ENCODE results near the gene TUT4.

The TUT4 gene

GRCh38 chr1:52423771-52424170, 129.1 kb downstream of the TUT4 start:
- no peak overlapping the region for H3K9ac ChIP-seq (ENCODE audit: low read length)
- H3K4me2 ChIP-seq (ENCODE audit: low read depth, low read length) = no peak overlapping the region
- no peaks in the 10 kb centered on the region for H3F3A ChIP-seq (ENCODE audit: insufficient read depth, low read length)
- H3K27me3 ChIP-seq (replicated peaks; ENCODE audit: insufficient read depth, low read length) = no peaks in the 10 kb centered on the region
- H3K9me3 ChIP-seq (replicated peaks; ENCODE audit: insufficient read depth, low read length) = no peaks in the 10 kb centered on the region
- H3K27ac ChIP-seq (ENCODE audit: low read length) = no peak overlapping the region
- no peaks in the 10 kb centered on the region for H3K9me2 ChIP-seq (replicated peaks; ENCODE audit: insufficient read depth, low read length)
- TF ChIP-seq CTCF (IDR thresholded peaks at IDR 0.05; ENCODE audit: low read length) (no peak), EZH2phosphoT487 (IDR thresholded peaks at IDR 0.05; ENCODE audit: low read length) (no peak), EZH2 (optimal IDR thresholded peaks at IDR 0.05; ENCODE audit: low read depth, low read length) (no peak)
- no peaks in the 10 kb centered on the region for H4K20me1 ChIP-seq (ENCODE audit: insufficient read depth, low read length)
- DNase-seq = no peak
- no peaks in the 10 kb centered on the region; the same call in 1 of the 2 replicates for H3K36me3 ChIP-seq (replicated peaks; ENCODE audit: insufficient read depth, low read length)
- no peaks in the 10 kb centered on the region for H3K4me1 ChIP-seq (ENCODE audit: low read length)
- no peaks in the 10 kb centered on the region for H3K79me2 ChIP-seq (ENCODE audit: low read length)
- H2AFZ ChIP-seq (ENCODE audit: low read length) = no peak overlapping the region
- H3K4me3 ChIP-seq (ENCODE audit: low read length) = no peak overlapping the region

- Histone ChIP-seq H2AFZ (ENCODE audit: low read length) (no peak overlapping the region), H3K4me1 (ENCODE audit: low read length) (no peaks in the 10 kb centered on the region), H3K4me2 (ENCODE audit: low read depth, low read length) (no peak overlapping the region), H3K9me2 (replicated peaks; ENCODE audit: insufficient read depth, low read length) (no peaks in the 10 kb centered on the region), H3K79me2 (ENCODE audit: low read length) (no peaks in the 10 kb centered on the region), H3K27me3 (replicated peaks; ENCODE audit: insufficient read depth, low read length) (no peaks in the 10 kb centered on the region), H3K4me3 (ENCODE audit: low read length) (no peak overlapping the region), H3K36me3 (replicated peaks; ENCODE audit: insufficient read depth, low read length) (no peaks in the 10 kb centered on the region; the same call in 1 of the 2 replicates), H3K9me3 (replicated peaks; ENCODE audit: insufficient read depth, low read length) (no peaks in the 10 kb centered on the region), H3K9ac (ENCODE audit: low read length) (no peak overlapping the region), H3F3A (ENCODE audit: insufficient read depth, low read length) (no peaks in the 10 kb centered on the region), H3K27ac (ENCODE audit: low read length) (no peak overlapping the region), H4K20me1 (ENCODE audit: insufficient read depth, low read length) (no peaks in the 10 kb centered on the region)
- no peak for DNase-seq
- no peak for TF ChIP-seq EZH2phosphoT487 (IDR thresholded peaks at IDR 0.05; ENCODE audit: low read length)
- TF ChIP-seq CTCF (IDR thresholded peaks at IDR 0.05; ENCODE audit: low read length) = no peak
- TF ChIP-seq EZH2 (optimal IDR thresholded peaks at IDR 0.05; ENCODE audit: low read depth, low read length) = no peak
These were observed 129.8 kb downstream of the TUT4 start for GRCh38 chr1:52423055-52423454.

- Histone ChIP-seq H3K9me2 (replicated peaks; ENCODE audit: insufficient read depth, low read length) (no peaks in the 10 kb centered on the region), H3F3A (ENCODE audit: insufficient read depth, low read length) (no peaks in the 10 kb centered on the region), H3K4me1 (ENCODE audit: low read length) (no peaks in the 10 kb centered on the region), H3K27ac (ENCODE audit: low read length) (no peak overlapping the region), H2AFZ (ENCODE audit: low read length) (no peak overlapping the region), H3K4me2 (ENCODE audit: low read depth, low read length) (no peak overlapping the region), H4K20me1 (ENCODE audit: insufficient read depth, low read length) (no peaks in the 10 kb centered on the region), H3K9me3 (replicated peaks; ENCODE audit: insufficient read depth, low read length) (no peaks in the 10 kb centered on the region), H3K79me2 (ENCODE audit: low read length) (no peaks in the 10 kb centered on the region), H3K9ac (ENCODE audit: low read length) (no peak overlapping the region), H3K36me3 (replicated peaks; ENCODE audit: insufficient read depth, low read length) (no peaks in the 10 kb centered on the region; the same call in 1 of the 2 replicates), H3K4me3 (ENCODE audit: low read length) (no peak overlapping the region), H3K27me3 (replicated peaks; ENCODE audit: insufficient read depth, low read length) (no peaks in the 10 kb centered on the region)
- TF ChIP-seq EZH2phosphoT487 (IDR thresholded peaks at IDR 0.05; ENCODE audit: low read length) = no peak
- no peak for TF ChIP-seq EZH2 (optimal IDR thresholded peaks at IDR 0.05; ENCODE audit: low read depth, low read length)
- no peak for TF ChIP-seq CTCF (IDR thresholded peaks at IDR 0.05; ENCODE audit: low read length)
- no peak for DNase-seq
These were observed 132.2 kb downstream of the TUT4 start for GRCh38 chr1:52420713-52421112.
